B cell (primary cell): ENCODE results near the gene POM121.
"Not testable (repeated sequence)": the region's sequence is repeated elsewhere in the genome, so short reads cannot be mapped to it uniquely, and the experiment has no call there.

Experiments
- EZH2 ChIP-seq: IDR thresholded peaks from 2 replicates; pipeline ENCODE4 v1.6.1; 2012; ENCODE audit warnings: borderline replicate concordance, low read depth, mild to moderate bottlenecking, moderate library complexity, low read length; ENCODE audit not compliant: insufficient read depth, poor library complexity, severe bottlenecking
- TF ChIP-seq, protein P1 (sequence below): fragments of 200-600 bp; IDR thresholded peaks from one replicate; pipeline ENCODE4 v1.8.0; 2022; ENCODE audit warnings: antibody characterized with exemption, mild to moderate bottlenecking

DNA sequence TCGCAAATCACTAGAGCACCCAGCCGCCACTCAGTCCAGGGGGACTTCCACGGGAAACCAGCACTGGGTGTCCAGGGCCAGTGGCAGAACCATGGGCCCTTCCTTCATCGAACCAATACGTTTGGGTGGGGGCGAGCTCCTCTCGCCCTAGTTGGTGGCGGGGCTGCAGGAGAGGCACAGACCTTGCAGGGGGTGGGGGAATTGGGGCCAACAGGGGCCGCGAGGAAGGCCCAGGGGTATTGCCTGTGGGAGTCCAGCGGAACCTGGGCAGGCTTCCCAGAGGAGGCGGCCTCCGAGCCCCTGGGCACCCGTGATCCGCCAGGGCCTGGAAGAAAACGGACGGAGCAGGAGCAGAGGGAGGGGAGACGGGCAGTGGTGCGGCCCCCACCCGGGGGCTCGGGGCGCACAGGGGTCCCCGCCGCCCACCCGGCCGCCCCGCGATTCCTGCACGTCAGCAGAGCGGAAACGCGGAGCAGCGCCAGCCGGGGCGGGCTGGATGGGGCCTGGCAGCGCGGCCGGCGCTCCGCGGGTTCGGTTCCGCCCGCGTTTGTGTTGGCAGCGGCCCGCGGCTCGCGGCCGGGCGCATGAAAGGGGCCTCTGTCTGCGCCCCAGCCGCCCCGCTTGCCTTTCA lies 50.9 kb downstream of the POM121 start:
- TF ChIP-seq, protein P1, sequence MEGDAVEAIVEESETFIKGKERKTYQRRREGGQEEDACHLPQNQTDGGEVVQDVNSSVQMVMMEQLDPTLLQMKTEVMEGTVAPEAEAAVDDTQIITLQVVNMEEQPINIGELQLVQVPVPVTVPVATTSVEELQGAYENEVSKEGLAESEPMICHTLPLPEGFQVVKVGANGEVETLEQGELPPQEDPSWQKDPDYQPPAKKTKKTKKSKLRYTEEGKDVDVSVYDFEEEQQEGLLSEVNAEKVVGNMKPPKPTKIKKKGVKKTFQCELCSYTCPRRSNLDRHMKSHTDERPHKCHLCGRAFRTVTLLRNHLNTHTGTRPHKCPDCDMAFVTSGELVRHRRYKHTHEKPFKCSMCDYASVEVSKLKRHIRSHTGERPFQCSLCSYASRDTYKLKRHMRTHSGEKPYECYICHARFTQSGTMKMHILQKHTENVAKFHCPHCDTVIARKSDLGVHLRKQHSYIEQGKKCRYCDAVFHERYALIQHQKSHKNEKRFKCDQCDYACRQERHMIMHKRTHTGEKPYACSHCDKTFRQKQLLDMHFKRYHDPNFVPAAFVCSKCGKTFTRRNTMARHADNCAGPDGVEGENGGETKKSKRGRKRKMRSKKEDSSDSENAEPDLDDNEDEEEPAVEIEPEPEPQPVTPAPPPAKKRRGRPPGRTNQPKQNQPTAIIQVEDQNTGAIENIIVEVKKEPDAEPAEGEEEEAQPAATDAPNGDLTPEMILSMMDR = not testable (repeated sequence)
- not testable (repeated sequence) for TF ChIP-seq EZH2
